GM19238 (cell line): ENCODE data around the gene ALG9.
"Not testable (repeated sequence)": the region's sequence is repeated elsewhere in the genome, so short reads cannot be mapped to it uniquely, and the experiment has no call there.

Source experiments
- DNase-seq: peaks from one replicate; pipeline ENCODE4 v3.0.0; 2011; ENCODE audit warnings: low spot score; ENCODE audit not compliant: insufficient read length

The ALG9 gene

GRCh38 chr11:111885053-111885452, 13.7 kb upstream of the ALG9 start:
- not testable (repeated sequence) for DNase-seq

- DNase-seq, result no peak
Measured at GRCh38 chr11:111882202-111882601, 10.8 kb upstream of the ALG9 start.

GRCh38 chr11:111879637-111879960, 8.2 kb upstream of the ALG9 start:
- no peak for DNase-seq

DNA sequence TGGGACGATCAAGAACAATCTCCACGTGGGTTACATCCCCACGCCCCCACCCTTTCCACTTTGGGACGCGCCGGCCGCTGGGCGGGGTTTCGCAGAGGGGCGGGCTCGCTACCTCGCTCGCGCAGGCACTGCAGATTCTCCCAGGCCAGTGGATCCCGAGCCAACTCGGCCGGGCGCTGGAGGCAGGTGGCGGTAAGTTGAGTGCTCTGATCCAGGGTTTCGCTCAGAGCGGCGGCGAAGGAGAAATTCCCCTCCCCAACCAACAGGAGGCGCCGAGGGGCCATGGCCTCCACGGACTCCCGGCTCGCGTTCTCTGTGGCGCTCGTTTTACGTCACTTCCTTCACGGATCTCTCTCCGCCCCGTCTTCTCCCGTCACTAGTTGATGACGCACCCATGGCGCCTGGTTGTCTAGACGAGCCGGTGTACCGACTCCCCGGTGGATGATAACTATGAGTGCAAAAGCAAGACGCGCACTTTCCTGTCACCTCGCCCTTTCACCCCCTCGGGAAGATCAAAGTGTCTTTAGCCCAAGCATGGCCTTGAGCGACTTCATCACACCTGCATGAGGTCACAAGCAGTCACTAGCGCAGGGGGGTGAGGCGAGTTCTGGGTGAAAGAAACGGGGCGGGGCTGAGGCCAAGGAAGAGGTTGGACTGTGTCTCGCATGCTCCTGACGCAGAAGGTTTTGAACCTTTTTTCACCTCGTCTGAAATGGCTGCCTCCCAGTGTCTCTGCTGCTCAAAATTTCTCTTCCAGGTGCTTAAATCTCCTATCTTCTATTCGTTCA, 7.7 kb upstream of the ALG9 start, which contains the start of the genes CFAP68 and FDXACB1:
CFAP68 (plus strand) TSS at position 693 of the 788 bp plus-strand sequence; CDS start at position 713, 20 bp downstream.
FDXACB1 (minus strand) TSS at position 317 of the 788 bp plus-strand sequence; CDS start at position 284, 33 bp downstream.
- peak; percentile 87 for DNase-seq

GRCh38 chr11:111878385-111878848, 7.0 kb upstream of the ALG9 start:
- no peak for DNase-seq

DNA sequence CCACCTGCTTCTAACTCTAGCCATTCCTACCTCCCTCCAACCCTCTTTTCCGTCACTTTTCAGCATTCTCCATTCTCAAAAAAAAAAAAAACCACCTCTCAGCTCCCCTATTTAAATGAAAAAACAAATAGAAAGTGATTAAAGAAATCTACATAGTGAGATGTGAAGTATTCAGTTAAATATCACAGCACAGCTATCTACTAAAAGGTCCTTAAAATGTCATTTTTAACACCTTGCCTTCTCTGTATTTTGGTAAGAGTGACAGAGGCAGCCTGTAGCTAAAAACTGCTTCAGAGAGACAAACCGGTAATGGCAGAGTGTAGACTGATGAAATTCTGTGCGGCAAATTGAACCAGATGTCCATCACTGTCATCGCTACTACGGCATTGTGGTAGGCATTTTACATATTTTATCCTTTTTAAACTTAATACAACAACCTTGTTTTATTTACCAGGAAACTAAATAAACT, 346 bp upstream of the ALG9 start:
- DNase-seq, result no peak

- DNase-seq, result no peak
Measured at GRCh38 chr11:111870522-111870885, 877 bp downstream of the ALG9 start.

GRCh38 chr11:111870113-111870512, 1.3 kb downstream of the ALG9 start:
- no peak for DNase-seq

DNA sequence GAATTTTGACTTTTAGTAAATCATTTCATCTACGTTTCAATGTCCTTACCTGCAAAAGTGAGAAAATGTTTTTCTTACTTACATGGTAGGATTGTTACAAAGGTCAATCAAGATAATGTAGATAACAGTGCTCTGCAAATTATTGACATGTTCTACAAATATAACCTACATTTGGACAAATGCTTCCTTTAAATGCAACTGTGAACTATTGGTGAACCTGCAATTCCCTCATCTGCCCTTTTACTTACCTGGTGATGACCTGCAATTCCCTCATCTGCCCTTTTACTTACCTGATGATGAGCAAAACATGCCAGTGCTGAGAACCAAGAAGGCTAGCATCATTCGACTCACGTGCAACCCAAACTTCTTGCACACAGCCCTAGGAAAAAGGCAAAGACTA, 11.1 kb downstream of the ALG9 start:
- DNase-seq, result no peak

GRCh38 chr11:111855506-111855905, 15.9 kb downstream of the ALG9 start:
- DNase-seq, result no peak

DNA sequence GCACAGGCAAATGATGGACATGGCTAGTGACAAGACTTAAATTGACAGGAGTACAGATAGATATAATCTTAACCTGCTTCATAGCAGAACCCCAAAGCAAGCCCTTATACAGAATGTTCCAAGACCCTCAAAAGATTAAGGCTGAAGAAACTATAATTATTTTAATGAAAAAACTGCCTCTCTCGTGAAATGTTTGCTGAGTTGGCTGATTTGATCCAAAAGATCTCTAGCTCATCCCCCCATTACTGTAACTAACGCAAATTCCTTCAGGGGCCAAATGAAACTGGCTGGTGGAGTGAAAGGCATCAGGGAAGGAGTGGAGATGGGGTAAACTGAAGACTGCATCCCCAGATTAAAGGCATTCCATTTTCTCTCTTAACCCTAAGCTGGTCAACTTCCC, 19.3 kb downstream of the ALG9 start:
- DNase-seq, result no peak

GRCh38 chr11:111851636-111852035, 19.7 kb downstream of the ALG9 start:
- DNase-seq, result no peak

- DNase-seq, result no peak
Measured at GRCh38 chr11:111851067-111851466, 20.3 kb downstream of the ALG9 start.

DNA sequence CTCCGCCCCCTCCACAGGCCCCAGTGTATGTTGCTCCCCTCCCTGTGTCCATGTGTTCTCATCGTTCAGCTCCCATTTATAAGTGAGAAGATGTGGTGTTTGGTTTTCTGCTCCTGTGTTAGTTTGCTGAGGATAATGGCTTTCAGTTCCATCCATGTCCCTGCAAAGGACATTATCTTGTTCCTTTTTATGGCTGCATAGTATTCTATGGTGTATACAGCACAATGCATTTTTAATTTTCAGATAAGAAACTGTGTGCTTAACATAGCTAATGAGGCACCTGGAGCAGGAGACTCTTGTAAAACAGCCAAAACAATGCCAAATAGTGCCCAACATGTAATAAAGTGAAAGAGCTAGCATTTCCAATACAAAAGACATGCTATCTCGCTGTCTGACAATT, 21.8 kb downstream of the ALG9 start:
- DNase-seq, result no peak

GRCh38 chr11:111846636-111847035, 24.7 kb downstream of the ALG9 start:
- no peak for DNase-seq

DNA sequence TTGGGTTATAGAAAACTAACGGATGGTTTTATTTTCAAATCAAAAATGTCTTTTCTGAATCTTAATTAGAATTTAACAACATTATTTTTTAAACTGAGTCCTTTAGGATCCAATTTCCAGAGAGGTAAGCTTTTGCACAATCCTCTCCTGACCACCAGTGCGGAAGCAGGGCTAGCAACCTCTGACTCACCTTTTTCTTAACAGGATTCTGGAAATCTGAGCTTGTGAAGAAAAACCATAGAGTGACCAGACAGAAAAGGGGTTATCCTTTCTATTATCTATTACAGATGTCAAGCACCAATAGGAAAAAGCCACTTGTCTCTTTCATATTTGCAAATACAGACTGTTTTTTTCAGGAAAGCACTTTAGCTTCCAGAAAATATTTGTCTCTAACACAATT, 25.3 kb downstream of the ALG9 start:
- DNase-seq, result no peak

DNA sequence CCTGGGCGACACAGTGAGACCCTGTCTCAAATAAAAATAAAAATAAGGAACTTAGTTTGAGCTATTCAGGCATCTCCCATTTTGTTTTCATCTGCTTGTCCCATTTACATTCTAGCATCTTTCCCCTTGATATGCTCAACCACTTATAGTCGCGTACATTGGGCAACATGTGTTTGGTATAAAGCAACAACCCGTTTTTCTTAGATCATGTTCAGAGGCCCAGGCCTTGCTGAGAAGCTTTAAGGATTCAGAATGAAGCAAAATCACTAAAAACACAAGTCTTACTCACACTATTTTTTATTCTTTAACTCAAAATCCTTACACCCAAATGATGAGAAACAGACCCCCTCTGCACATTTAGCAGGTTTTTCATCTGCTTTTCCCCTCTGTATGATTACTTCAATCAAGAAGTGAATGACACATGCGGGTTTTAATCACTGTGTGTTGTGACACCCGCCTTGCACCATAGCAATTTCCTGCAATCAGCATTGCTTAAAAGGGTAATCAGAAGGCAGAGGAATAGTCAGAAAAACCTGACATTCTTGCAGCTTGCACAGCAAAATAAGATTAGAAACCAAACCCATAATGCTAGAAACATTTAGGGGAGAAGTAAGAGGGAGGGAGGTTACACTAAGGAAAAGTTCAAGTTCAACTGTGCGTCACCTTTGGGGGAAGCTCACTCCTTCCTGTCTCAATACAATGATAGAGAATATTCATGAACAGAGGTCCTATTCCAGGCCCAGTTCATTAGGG, 25.9 kb downstream of the ALG9 start:
- DNase-seq, result no peak

- DNase-seq, result no peak
Measured at GRCh38 chr11:111843661-111844060, 27.7 kb downstream of the ALG9 start.

GRCh38 chr11:111841370-111842053, 29.9 kb downstream of the ALG9 start:
- peak; percentile 14 for DNase-seq

- no peak for DNase-seq
Measured at GRCh38 chr11:111840143-111840542, 31.2 kb downstream of the ALG9 start.

DNA sequence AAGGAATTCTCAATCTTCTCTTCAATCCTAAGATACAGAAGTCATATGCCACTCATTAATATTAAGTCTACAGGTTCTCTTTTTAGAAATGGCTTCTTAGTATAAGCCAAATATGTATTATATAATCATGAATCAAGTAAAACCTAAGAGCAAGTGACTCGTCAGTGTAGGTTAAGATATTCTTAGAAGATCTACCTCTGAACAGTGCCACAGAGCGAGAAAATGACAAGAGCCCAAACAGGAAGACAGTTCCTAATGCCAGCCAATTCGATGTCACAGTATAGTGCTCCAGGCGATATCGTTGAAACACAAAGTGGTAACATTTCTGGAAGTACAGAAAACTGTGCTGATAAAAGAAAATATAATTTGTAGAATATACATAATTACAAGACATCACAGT, 33.3 kb downstream of the ALG9 start:
- DNase-seq, result no peak

GRCh38 chr11:111837366-111837891, 34.0 kb downstream of the ALG9 start:
- no peak for DNase-seq
